B cell (primary cell): ENCODE results near the gene ARTN. TPM values are rescaled to one million over a fixed set of nuclear protein-coding genes. Genes with fewer than 3 reads are reported as not detected.

Experiments used
- ATAC-seq: fragments of 200-7000 bp; cut with Tn5 transposase; one replicate; pipeline ENCODE4 v1.10.0; 2021; ENCODE audit warnings: low read depth, mild to moderate bottlenecking, moderate number of reproducible peaks, moderate library complexity
- CTCF ChIA-PET: fragments of 350-600 bp; sonication (Branson Sonifier 250); formaldehyde crosslinking; loops from one replicate; lab custom pipeline; 2021; ENCODE audit warnings: antibody characterized with exemption, inconsistent platforms; lab: Charles Lee
- POLR2A ChIA-PET: fragments of 350-600 bp; sonication (Branson Sonifier 250); formaldehyde crosslinking; loops from one replicate; lab custom pipeline; 2021; ENCODE audit warnings: antibody characterized with exemption; lab: Charles Lee
- DNase-seq: peaks from one replicate; pipeline ENCODE4 v3.0.0; 2013
- H2AFZ ChIP-seq: 2 replicates; pipeline ENCODE4 v1.6.1; 2012; ENCODE audit warnings: mild to moderate bottlenecking, low read depth, low read length; ENCODE audit not compliant: insufficient read depth, poor library complexity, severe bottlenecking
- H3K27ac ChIP-seq, 2 donors: 1 replicate in 1 of 2; 2 replicates in 1 of 2; pipeline ENCODE4 v1.5.1; 2012 to 2013; ENCODE audit warnings: low read length in 2 of 2, mild to moderate bottlenecking in 2 of 2, moderate library complexity in 1 of 2
- H3K27me3 ChIP-seq, 4 experiments: fragments of 200-600 bp in 1 of 4; sonication (generic) in 1 of 4; replicated peaks in 1 of 4; 1 replicate in 2 of 4; 2 replicates in 2 of 4; pipeline versions ENCODE4 v1.6.1 to v1.7.0; 2013 to 2016; ENCODE audit warnings: low read length in 3 of 4, mild to moderate bottlenecking in 2 of 4, mixed read lengths in 1 of 4, moderate library complexity in 1 of 4; ENCODE audit not compliant: insufficient read depth in 4 of 4, control insufficient read depth in 3 of 4; ENCODE audit errors: control extremely low read depth in 1 of 4
- H3K36me3 ChIP-seq, 2 experiments: replicated peaks in 1 of 2; 1 replicate in 1 of 2; 2 replicates in 1 of 2; pipeline versions ENCODE4 v1.6.1 to v1.7.1; 2013; ENCODE audit warnings: low read length in 1 of 2; ENCODE audit not compliant: insufficient read depth in 2 of 2, control insufficient read depth in 1 of 2; ENCODE audit errors: control extremely low read depth in 1 of 2, extremely low read depth in 1 of 2
- H3K4me1 ChIP-seq, 2 donors: fragments of 200-600 bp in 1 of 2; sonication (generic) in 1 of 2; 1 replicate in 1 of 2; 2 replicates in 1 of 2; pipeline versions ENCODE4 v1.5.1 to v1.6.1; 2013 to 2017; ENCODE audit warnings: low read length in 2 of 2; ENCODE audit not compliant: control insufficient read depth in 2 of 2, insufficient read depth in 2 of 2
- H3K4me2 ChIP-seq: replicated peaks from 2 replicates; pipeline ENCODE3; 2012; ENCODE audit warnings: mild to moderate bottlenecking, low read depth, low read length; ENCODE audit not compliant: poor library complexity, severe bottlenecking
- H3K4me3 ChIP-seq, 5 experiments: fragments of 200-600 bp in 1 of 5; sonication (generic) in 1 of 5; 1 replicate in 3 of 5; 2 replicates in 2 of 5; pipeline versions ENCODE4 v1.5.1 to v1.7.0; 2011 to 2016; ENCODE audit warnings: low read length in 4 of 5, mild to moderate bottlenecking in 4 of 5, low read depth in 2 of 5, control low read depth in 1 of 5, moderate library complexity in 1 of 5; ENCODE audit not compliant: insufficient read depth in 1 of 5; ENCODE audit errors: control extremely low read depth in 1 of 5, extremely low read depth in 1 of 5
- H3K79me2 ChIP-seq: fragments of 200-600 bp; sonication (generic); one replicate; pipeline ENCODE4 v1.6.0; 2016; ENCODE audit warnings: low read length; ENCODE audit not compliant: control insufficient read depth, insufficient read depth
- H3K9ac ChIP-seq: fragments of 200-600 bp; sonication (generic); 2 replicates; pipeline ENCODE4 v1.6.1; 2017; ENCODE audit warnings: mild to moderate bottlenecking, low read length, moderate library complexity
- H3K9me3 ChIP-seq, 3 donors: one replicate each; pipeline versions ENCODE4 v1.6.1 to v1.7.1; 2013; ENCODE audit warnings: low read length in 2 of 3; ENCODE audit not compliant: control insufficient read depth in 2 of 3, insufficient read depth in 1 of 3; ENCODE audit errors: control extremely low read depth in 1 of 3
- H4K20me1 ChIP-seq: 2 replicates; pipeline ENCODE4 v1.6.0; 2012; ENCODE audit warnings: mild to moderate bottlenecking, low read length; ENCODE audit not compliant: insufficient read depth, control insufficient read depth, poor library complexity, severe bottlenecking
- H3K27ac Mint-ChIP-seq: one replicate; pipeline ENCODE4 v1.8.0; 2021; ENCODE audit warnings: mixed read lengths
- H3K27me3 Mint-ChIP-seq: one replicate; pipeline ENCODE4 v1.8.0; 2021; ENCODE audit warnings: mixed read lengths
- H3K4me1 Mint-ChIP-seq: one replicate; pipeline ENCODE4 v1.8.0; 2021; ENCODE audit warnings: mixed read lengths
- H3K4me3 Mint-ChIP-seq: one replicate; pipeline ENCODE4 v1.8.0; 2021; ENCODE audit warnings: mixed read lengths
- H3K9me3 Mint-ChIP-seq: one replicate; pipeline ENCODE4 v1.8.0; 2022; ENCODE audit warnings: mixed read lengths; ENCODE audit not compliant: insufficient read depth
- EZH2 ChIP-seq: IDR thresholded peaks from 2 replicates; pipeline ENCODE4 v1.6.1; 2012; ENCODE audit warnings: borderline replicate concordance, low read depth, mild to moderate bottlenecking, moderate library complexity, low read length; ENCODE audit not compliant: insufficient read depth, poor library complexity, severe bottlenecking
- WGBS: methylation state at CpG from one replicate; pipeline ENCODE4 v1.1.5; 2013; ENCODE audit warnings: missing lambda C conversion rate; ENCODE audit not compliant: insufficient coverage; 5-methylcytosine and 5-hydroxymethylcytosine counted together
- intact Hi-C: fragments of 100-400 bp; cut with micrococcal nuclease; formaldehyde crosslinking; loops from one replicate; pipeline ENCODE4 v1.10.0; 2022
- polyA plus RNA-seq: library from polyadenylated mRNA; depleted of rRNA; stranded (reverse); fragments of >200 nt; gene quantifications from 2 replicates; pipeline ENCODE4 v1.2.3, GENCODE V29; 2012
- total RNA-seq, 2 donors: library from RNA; stranded (reverse); fragments of 120-200 nt in 1 of 2; gene quantifications; 1 replicate in 1 of 2; 2 replicates in 1 of 2; pipeline versions ENCODE4 v1.2.3 to v1.2.4, GENCODE V29; 2013 to 2022
- TF ChIP-seq, protein P1 (sequence below): fragments of 200-600 bp; IDR thresholded peaks from one replicate; pipeline ENCODE4 v1.8.0; 2022; ENCODE audit warnings: antibody characterized with exemption, mild to moderate bottlenecking

ARTN gene
- total and polyA plus RNA-seq, 2 donors (not counting 1 experiment from before 2014, with no cell fraction given) = 0.13 to 0.64 TPM

DNA sequence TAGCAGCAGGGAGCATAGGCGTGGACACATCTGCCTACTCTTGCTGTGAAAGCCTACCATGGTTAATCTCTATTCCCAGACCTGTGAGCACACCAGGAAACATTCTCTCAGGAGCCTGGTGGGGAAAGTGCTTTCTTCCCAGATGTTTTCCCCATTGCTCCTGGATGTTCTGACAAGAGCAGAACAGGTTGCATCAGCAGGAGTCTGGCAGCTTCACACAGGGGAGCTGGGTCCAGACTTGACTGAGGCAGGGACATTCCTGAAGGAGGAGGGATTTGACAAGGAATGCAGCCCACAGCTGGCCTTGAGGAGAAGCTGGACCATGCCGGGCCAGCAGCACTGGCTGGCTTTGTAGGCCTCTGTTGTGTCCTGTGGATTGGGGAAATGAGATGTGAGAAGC lies 21.0 kb upstream of the ARTN start:
- H3K4me3 Mint-ChIP-seq = no peak overlapping the region
- H3K27me3 Mint-ChIP-seq = no peaks in the 10 kb centered on the region

GRCh38 chr1:43913051-43913501 lies 20.5 kb upstream of the ARTN start:
- H3K4me3 Mint-ChIP-seq = no peak overlapping the region
- no peaks in the 10 kb centered on the region for H3K9me3 ChIP-seq
- TF ChIP-seq EZH2 = no peak
- TF ChIP-seq, protein P1, sequence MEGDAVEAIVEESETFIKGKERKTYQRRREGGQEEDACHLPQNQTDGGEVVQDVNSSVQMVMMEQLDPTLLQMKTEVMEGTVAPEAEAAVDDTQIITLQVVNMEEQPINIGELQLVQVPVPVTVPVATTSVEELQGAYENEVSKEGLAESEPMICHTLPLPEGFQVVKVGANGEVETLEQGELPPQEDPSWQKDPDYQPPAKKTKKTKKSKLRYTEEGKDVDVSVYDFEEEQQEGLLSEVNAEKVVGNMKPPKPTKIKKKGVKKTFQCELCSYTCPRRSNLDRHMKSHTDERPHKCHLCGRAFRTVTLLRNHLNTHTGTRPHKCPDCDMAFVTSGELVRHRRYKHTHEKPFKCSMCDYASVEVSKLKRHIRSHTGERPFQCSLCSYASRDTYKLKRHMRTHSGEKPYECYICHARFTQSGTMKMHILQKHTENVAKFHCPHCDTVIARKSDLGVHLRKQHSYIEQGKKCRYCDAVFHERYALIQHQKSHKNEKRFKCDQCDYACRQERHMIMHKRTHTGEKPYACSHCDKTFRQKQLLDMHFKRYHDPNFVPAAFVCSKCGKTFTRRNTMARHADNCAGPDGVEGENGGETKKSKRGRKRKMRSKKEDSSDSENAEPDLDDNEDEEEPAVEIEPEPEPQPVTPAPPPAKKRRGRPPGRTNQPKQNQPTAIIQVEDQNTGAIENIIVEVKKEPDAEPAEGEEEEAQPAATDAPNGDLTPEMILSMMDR = no peak
- no peak overlapping the region for H3K27ac ChIP-seq
- no peaks in the 10 kb centered on the region for H3K79me2 ChIP-seq
- peaks cover 0 to 1% of the 10 kb centered on the region in 2 experiments for H3K36me3 ChIP-seq
- no CpG with 5 or more reads among the region's 7 CpGs for WGBS
- H3K9me3 Mint-ChIP-seq = no peaks in the 10 kb centered on the region
- no peaks in the 10 kb centered on the region for H3K4me1 ChIP-seq
- ATAC-seq = no peak
- no peak overlapping the region for H2AFZ ChIP-seq
- no peaks in the 10 kb centered on the region for H4K20me1 ChIP-seq
- CTCF ChIA-PET = interaction anchor here (0.9 kb wide), 1 partner anchor 150 kb away, joined by 3 read pairs; no protein-coding TSS in a partner anchor
- H3K27me3 ChIP-seq = no peaks in the 10 kb centered on the region
- intact Hi-C loops = no loop called here
- no peak for DNase-seq
- no peak overlapping the region for H3K9ac ChIP-seq
- no peak overlapping the region for H3K4me3 ChIP-seq
- no peaks in the 10 kb centered on the region for H3K27me3 Mint-ChIP-seq
- no peaks in the 10 kb centered on the region for H3K4me1 Mint-ChIP-seq
- no peak overlapping the region for H3K27ac Mint-ChIP-seq
- POLR2A ChIA-PET = no interaction called here
- no peak overlapping the region for H3K4me2 ChIP-seq

More for the DNA sequence above, 21.0 kb upstream of the ARTN start:
- POLR2A ChIA-PET = no interaction called here
- DNase-seq (no peak), ATAC-seq (no peak)
- H3K9me3 ChIP-seq = no peaks in the 10 kb centered on the region
- H3K27ac ChIP-seq = no peak overlapping the region
- intact Hi-C loops = no loop called here
- WGBS = 100% methylated on average over 2 of the region's 2 CpGs
- no peak overlapping the region for H3K27ac Mint-ChIP-seq
- no peak for TF ChIP-seq EZH2
- TF ChIP-seq, protein P1 = no peak
- no peaks in the 10 kb centered on the region for H3K9me3 Mint-ChIP-seq
- no peaks in the 10 kb centered on the region for H3K27me3 ChIP-seq
- no peak overlapping the region for H3K4me3 ChIP-seq
- no peak overlapping the region for H3K9ac ChIP-seq
- no peaks in the 10 kb centered on the region for H3K79me2 ChIP-seq
- CTCF ChIA-PET = no interaction called here
- peaks cover 0 to 1% of the 10 kb centered on the region in 2 experiments for H3K36me3 ChIP-seq
- H4K20me1 ChIP-seq = no peaks in the 10 kb centered on the region
- no peaks in the 10 kb centered on the region for H3K4me1 Mint-ChIP-seq
- H2AFZ ChIP-seq = no peak overlapping the region
- no peak overlapping the region for H3K4me2 ChIP-seq
- H3K4me1 ChIP-seq = no peaks in the 10 kb centered on the region
